ENCODE measurements around the gene CCDC192. TPM values are rescaled to one million over a fixed set of nuclear protein-coding genes. Genes with fewer than 3 reads are reported as not detected.
"Not testable (repeated sequence)": the region's sequence is repeated elsewhere in the genome, so short reads cannot be mapped to it uniquely, and the experiment has no call there.

The CCDC192 gene
- total RNA-seq, 1 experiment from 2014 or later: not detected

- Histone ChIP-seq H3K27ac (no peak overlapping the region), H3K9me3 (replicated peaks) (no peaks in the 10 kb centered on the region), H3K4me3 (no peak overlapping the region), H3K4me1 (no peaks in the 10 kb centered on the region), H3K27me3 (no peaks in the 10 kb centered on the region), H3K36me3 (no peaks in the 10 kb centered on the region)
- no peak for DNase-seq
These were observed 20.4 kb downstream of the CCDC192 start for GRCh38 chr5:127723571-127723970.

- no peaks in the 10 kb centered on the region for H3K27me3 ChIP-seq
- no peak overlapping the region for H3K27ac ChIP-seq
- H3K36me3 ChIP-seq: no peaks in the 10 kb centered on the region
- H3K4me1 ChIP-seq: no peaks in the 10 kb centered on the region
- no peaks in the 10 kb centered on the region for H3K9me3 ChIP-seq (replicated peaks)
- H3K4me3 ChIP-seq: no peak overlapping the region
- no peak for DNase-seq
These were observed 22.5 kb downstream of the CCDC192 start for GRCh38 chr5:127725673-127726072.

GRCh38 chr5:127732963-127733362 lies 29.8 kb downstream of the CCDC192 start:
- no peak for DNase-seq
- Histone ChIP-seq H3K9me3 (replicated peaks) (no peaks in the 10 kb centered on the region), H3K27ac (no peak overlapping the region), H3K27me3 (no peaks in the 10 kb centered on the region), H3K4me1 (no peaks in the 10 kb centered on the region), H3K4me3 (no peak overlapping the region), H3K36me3 (no peaks in the 10 kb centered on the region)

GRCh38 chr5:127739348-127739747 lies 36.2 kb downstream of the CCDC192 start:
- H3K36me3 ChIP-seq; H3K9me3 ChIP-seq (replicated peaks); H3K27ac ChIP-seq; H3K4me3 ChIP-seq; H3K27me3 ChIP-seq; DNase-seq; H3K4me1 ChIP-seq: not testable (repeated sequence)

- no peaks in the 10 kb centered on the region for H3K4me1 ChIP-seq
- no peaks in the 10 kb centered on the region for H3K27me3 ChIP-seq
- H3K9me3 ChIP-seq (replicated peaks): no peaks in the 10 kb centered on the region
- H3K27ac ChIP-seq: no peak overlapping the region
- H3K36me3 ChIP-seq: no peaks in the 10 kb centered on the region
- no peak for DNase-seq
- H3K4me3 ChIP-seq: no peak overlapping the region
These were observed 36.7 kb downstream of the CCDC192 start for GRCh38 chr5:127739807-127740384.

GRCh38 chr5:127741412-127741811 lies 38.2 kb downstream of the CCDC192 start:
- DNase-seq: no peak
- no peaks in the 10 kb centered on the region for H3K27me3 ChIP-seq

GRCh38 chr5:127744241-127744640 lies 41.0 kb downstream of the CCDC192 start:
- no peak for DNase-seq
- no peaks in the 10 kb centered on the region for H3K4me1 ChIP-seq
- no peaks in the 10 kb centered on the region for H3K27me3 ChIP-seq
- no peaks in the 10 kb centered on the region for H3K9me3 ChIP-seq (replicated peaks)
- H3K4me3 ChIP-seq: no peak overlapping the region
- H3K27ac ChIP-seq: no peak overlapping the region
- no peaks in the 10 kb centered on the region for H3K36me3 ChIP-seq

More at GRCh38 chr5:127741412-127741811, 38.2 kb downstream of the CCDC192 start:
- H3K27ac ChIP-seq: no peak overlapping the region
- no peaks in the 10 kb centered on the region for H3K4me1 ChIP-seq
- no peaks in the 10 kb centered on the region for H3K36me3 ChIP-seq
- H3K9me3 ChIP-seq (replicated peaks): no peaks in the 10 kb centered on the region
- no peak overlapping the region for H3K4me3 ChIP-seq

GRCh38 chr5:127746756-127747155 lies 43.6 kb downstream of the CCDC192 start:
- H3K4me3 ChIP-seq: no peak overlapping the region
- no peaks in the 10 kb centered on the region for H3K9me3 ChIP-seq (replicated peaks)
- H3K27me3 ChIP-seq: no peaks in the 10 kb centered on the region
- H3K4me1 ChIP-seq: no peaks in the 10 kb centered on the region
- H3K27ac ChIP-seq: no peak overlapping the region
- H3K36me3 ChIP-seq: no peaks in the 10 kb centered on the region
- DNase-seq: peak in 1 of 2 experiments; percentile 37

- H3K36me3 ChIP-seq; H3K4me1 ChIP-seq; H3K9me3 ChIP-seq (replicated peaks); H3K27me3 ChIP-seq: not testable (repeated sequence)
- Histone ChIP-seq H3K27ac (peak overlapping the region; percentile 35; the same call in 1 of the 2 replicates), H3K4me3 (peak overlapping the region; percentile 50)
- DNase-seq: peak; percentile 17 to 45
These were observed 49.5 kb downstream of the CCDC192 start for GRCh38 chr5:127752503-127753265.

- H3K27me3 ChIP-seq: no peaks in the 10 kb centered on the region
- H3K4me3 ChIP-seq: no peak overlapping the region
- H3K27ac ChIP-seq: no peak overlapping the region
- H3K36me3 ChIP-seq: no peaks in the 10 kb centered on the region
- DNase-seq: no peak
- H3K9me3 ChIP-seq (replicated peaks): no peaks in the 10 kb centered on the region; the same call in 1 of the 2 replicates
- H3K4me1 ChIP-seq: no peaks in the 10 kb centered on the region; the same call in 1 of the 2 replicates
These were observed 51.1 kb downstream of the CCDC192 start for GRCh38 chr5:127754259-127754658.

- Histone ChIP-seq H3K27me3 (no peaks in the 10 kb centered on the region), H3K36me3 (no peaks in the 10 kb centered on the region), H3K27ac (no peak overlapping the region), H3K9me3 (replicated peaks) (no peaks in the 10 kb centered on the region; the same call in 1 of the 2 replicates), H3K4me1 (no peaks in the 10 kb centered on the region; the same call in 1 of the 2 replicates), H3K4me3 (no peak overlapping the region)
- peak in 1 of 2 experiments; percentile 6 for DNase-seq
These were observed 51.5 kb downstream of the CCDC192 start for GRCh38 chr5:127754706-127755105.

- peak; percentile 13 to 52 for DNase-seq
- no peaks in the 10 kb centered on the region for H3K36me3 ChIP-seq
- H3K27me3 ChIP-seq: no peaks in the 10 kb centered on the region
- no peak overlapping the region for H3K4me3 ChIP-seq
- no peaks in the 10 kb centered on the region; the same call in 1 of the 2 replicates for H3K4me1 ChIP-seq
- no peak overlapping the region for H3K27ac ChIP-seq
- H3K9me3 ChIP-seq (replicated peaks): no peaks in the 10 kb centered on the region; the same call in 1 of the 2 replicates
These were observed 54.4 kb downstream of the CCDC192 start for GRCh38 chr5:127757576-127757975.

- no peak overlapping the region for H3K27ac ChIP-seq
- H3K36me3 ChIP-seq: no peaks in the 10 kb centered on the region
- no peak for DNase-seq
- no peaks in the 10 kb centered on the region for H3K27me3 ChIP-seq
- no peak overlapping the region for H3K4me3 ChIP-seq
- no peaks in the 10 kb centered on the region for H3K9me3 ChIP-seq (replicated peaks)
- H3K4me1 ChIP-seq: no peaks in the 10 kb centered on the region
These were observed 55.6 kb downstream of the CCDC192 start for GRCh38 chr5:127758766-127759283.

- Histone ChIP-seq H3K36me3 (no peaks in the 10 kb centered on the region), H3K9me3 (replicated peaks) (no peaks in the 10 kb centered on the region), H3K4me3 (no peak overlapping the region), H3K27ac (no peak overlapping the region), H3K27me3 (no peaks in the 10 kb centered on the region), H3K4me1 (no peaks in the 10 kb centered on the region)
- DNase-seq: no peak
These were observed 58.7 kb downstream of the CCDC192 start for GRCh38 chr5:127761869-127762268.

- Histone ChIP-seq H3K9me3 (replicated peaks) (no peaks in the 10 kb centered on the region), H3K27me3 (no peaks in the 10 kb centered on the region), H3K27ac (no peak overlapping the region), H3K36me3 (no peaks in the 10 kb centered on the region), H3K4me3 (no peak overlapping the region), H3K4me1 (no peaks in the 10 kb centered on the region)
- DNase-seq: no peak
These were observed 59.2 kb downstream of the CCDC192 start for GRCh38 chr5:127762412-127762811.

All from SJCRH30 (cell line).